ENCODE data around the gene PTPRN2. TPM values are rescaled to one million over a fixed set of nuclear protein-coding genes. Genes with fewer than 3 reads are reported as not detected.

Gene PTPRN2
- total and polyA plus RNA-seq, 4 donors, result 18.1 to 69.9 (median 50.4) TPM

GRCh38 chr7:158285383-158285770 lies 302.2 kb downstream of the PTPRN2 start:
- H3K27me3 ChIP-seq (ENCODE audit: control insufficient read depth, insufficient read depth, low read length), result no peaks in the 10 kb centered on the region
- WGBS (ENCODE audit: insufficient coverage), result 89% methylated on average over 7 of the region's 9 CpGs

GRCh38 chr7:158284617-158285382 lies 302.8 kb downstream of the PTPRN2 start:
- WGBS (ENCODE audit: insufficient coverage), result 79% methylated on average over 15 of the region's 18 CpGs
- peak in 1 of 6 donors; percentile 31 for DNase-seq (ENCODE audit: low read depth in 4 of 6, low spot score in 6 of 6)
- Histone ChIP-seq H3K9me3 (ENCODE audit: control insufficient read depth, insufficient read depth, low read length) (peaks cover 11% of the 10 kb centered on the region), H3K36me3 (ENCODE audit: control insufficient read depth, insufficient read depth, low read length) (peaks cover 9% of the 10 kb centered on the region), H3K4me1 (ENCODE audit: control insufficient read depth, insufficient read depth, low read length) (peaks cover 21% of the 10 kb centered on the region), H3K4me3 (ENCODE audit: low read depth, low read length) (no peak overlapping the region), H3K27me3 (ENCODE audit: control insufficient read depth, insufficient read depth, low read length) (no peaks in the 10 kb centered on the region), H3K27ac (ENCODE audit: low read depth, low read length) (no peak overlapping the region)

More at GRCh38 chr7:158285383-158285770, 302.2 kb downstream of the PTPRN2 start:
- Histone ChIP-seq H3K27ac (ENCODE audit: low read depth, low read length) (no peak overlapping the region), H3K4me3 (ENCODE audit: low read depth, low read length) (no peak overlapping the region), H3K9me3 (ENCODE audit: control insufficient read depth, insufficient read depth, low read length) (peaks cover 11% of the 10 kb centered on the region), H3K36me3 (ENCODE audit: control insufficient read depth, insufficient read depth, low read length) (peaks cover 13% of the 10 kb centered on the region), H3K4me1 (ENCODE audit: control insufficient read depth, insufficient read depth, low read length) (peaks cover 21% of the 10 kb centered on the region)
- DNase-seq (ENCODE audit: low read depth in 4 of 6, low spot score in 6 of 6), result no peak

GRCh38 chr7:158284121-158284520 lies 303.5 kb downstream of the PTPRN2 start:
- no peak for DNase-seq (ENCODE audit: low read depth in 4 of 6, low spot score in 6 of 6)
- Histone ChIP-seq H3K27me3 (ENCODE audit: control insufficient read depth, insufficient read depth, low read length) (no peaks in the 10 kb centered on the region), H3K27ac (ENCODE audit: low read depth, low read length) (no peak overlapping the region), H3K4me1 (ENCODE audit: control insufficient read depth, insufficient read depth, low read length) (peaks cover 21% of the 10 kb centered on the region), H3K9me3 (ENCODE audit: control insufficient read depth, insufficient read depth, low read length) (peaks cover 8% of the 10 kb centered on the region), H3K4me3 (ENCODE audit: low read depth, low read length) (no peak overlapping the region), H3K36me3 (ENCODE audit: control insufficient read depth, insufficient read depth, low read length) (peaks cover 13% of the 10 kb centered on the region)
- 42% methylated on average over 6 of the region's 6 CpGs for WGBS (ENCODE audit: insufficient coverage)

- 90% methylated on average over 30 of the region's 32 CpGs for WGBS (ENCODE audit: insufficient coverage)
- DNase-seq (ENCODE audit: low read depth in 4 of 6, low spot score in 6 of 6), result no peak
- Histone ChIP-seq H3K36me3 (ENCODE audit: control insufficient read depth, insufficient read depth, low read length) (peaks cover 13% of the 10 kb centered on the region), H3K27me3 (ENCODE audit: control insufficient read depth, insufficient read depth, low read length) (no peaks in the 10 kb centered on the region), H3K9me3 (ENCODE audit: control insufficient read depth, insufficient read depth, low read length) (peaks cover 6% of the 10 kb centered on the region), H3K4me1 (ENCODE audit: control insufficient read depth, insufficient read depth, low read length) (peaks cover 21% of the 10 kb centered on the region), H3K27ac (ENCODE audit: low read depth, low read length) (no peak overlapping the region), H3K4me3 (ENCODE audit: low read depth, low read length) (no peak overlapping the region)
Measured at GRCh38 chr7:158283016-158283974, 304.3 kb downstream of the PTPRN2 start.

- 84% methylated on average over 19 of the region's 24 CpGs for WGBS (ENCODE audit: insufficient coverage)
- Histone ChIP-seq H3K4me3 (ENCODE audit: low read depth, low read length) (no peak overlapping the region), H3K4me1 (ENCODE audit: control insufficient read depth, insufficient read depth, low read length) (peaks cover 21% of the 10 kb centered on the region), H3K9me3 (ENCODE audit: control insufficient read depth, insufficient read depth, low read length) (peaks cover 6% of the 10 kb centered on the region), H3K27me3 (ENCODE audit: control insufficient read depth, insufficient read depth, low read length) (no peaks in the 10 kb centered on the region), H3K36me3 (ENCODE audit: control insufficient read depth, insufficient read depth, low read length) (peaks cover 13% of the 10 kb centered on the region), H3K27ac (ENCODE audit: low read depth, low read length) (no peak overlapping the region)
- DNase-seq (ENCODE audit: low read depth in 4 of 6, low spot score in 6 of 6), result no peak
Measured at GRCh38 chr7:158282461-158283001, 305.1 kb downstream of the PTPRN2 start.

GRCh38 chr7:158281441-158281840 lies 306.2 kb downstream of the PTPRN2 start:
- 91% methylated on average over 8 of the region's 8 CpGs for WGBS (ENCODE audit: insufficient coverage)
- Histone ChIP-seq H3K4me1 (ENCODE audit: control insufficient read depth, insufficient read depth, low read length) (peaks cover 24% of the 10 kb centered on the region), H3K27me3 (ENCODE audit: control insufficient read depth, insufficient read depth, low read length) (no peaks in the 10 kb centered on the region), H3K36me3 (ENCODE audit: control insufficient read depth, insufficient read depth, low read length) (peaks cover 16% of the 10 kb centered on the region), H3K27ac (ENCODE audit: low read depth, low read length) (no peak overlapping the region), H3K9me3 (ENCODE audit: control insufficient read depth, insufficient read depth, low read length) (no peaks in the 10 kb centered on the region), H3K4me3 (ENCODE audit: low read depth, low read length) (no peak overlapping the region)
- DNase-seq (ENCODE audit: low read depth in 4 of 6, low spot score in 6 of 6), result no peak

GRCh38 chr7:158280448-158281144 lies 307.0 kb downstream of the PTPRN2 start:
- 77% methylated on average over 13 of the region's 29 CpGs for WGBS (ENCODE audit: insufficient coverage)
- H3K4me3 ChIP-seq (ENCODE audit: low read depth, low read length), result no peak overlapping the region
- no peak for DNase-seq (ENCODE audit: low read depth in 4 of 6, low spot score in 6 of 6)
- peaks cover 16% of the 10 kb centered on the region for H3K36me3 ChIP-seq (ENCODE audit: control insufficient read depth, insufficient read depth, low read length)
- no peak overlapping the region for H3K27ac ChIP-seq (ENCODE audit: low read depth, low read length)
- no peaks in the 10 kb centered on the region for H3K9me3 ChIP-seq (ENCODE audit: control insufficient read depth, insufficient read depth, low read length)
- peaks cover 30% of the 10 kb centered on the region for H3K4me1 ChIP-seq (ENCODE audit: control insufficient read depth, insufficient read depth, low read length)
- no peaks in the 10 kb centered on the region for H3K27me3 ChIP-seq (ENCODE audit: control insufficient read depth, insufficient read depth, low read length)

GRCh38 chr7:158279539-158280447 lies 307.8 kb downstream of the PTPRN2 start:
- H3K27me3 ChIP-seq (ENCODE audit: control insufficient read depth, insufficient read depth, low read length), result no peaks in the 10 kb centered on the region
- H3K9me3 ChIP-seq (ENCODE audit: control insufficient read depth, insufficient read depth, low read length), result no peaks in the 10 kb centered on the region
- no peak overlapping the region for H3K4me3 ChIP-seq (ENCODE audit: low read depth, low read length)
- no peak overlapping the region for H3K27ac ChIP-seq (ENCODE audit: low read depth, low read length)
- H3K36me3 ChIP-seq (ENCODE audit: control insufficient read depth, insufficient read depth, low read length), result peaks cover 16% of the 10 kb centered on the region
- WGBS (ENCODE audit: insufficient coverage), result 90% methylated on average over 47 of the region's 53 CpGs
- no peak for DNase-seq (ENCODE audit: low read depth in 4 of 6, low spot score in 6 of 6)
- peaks cover 32% of the 10 kb centered on the region for H3K4me1 ChIP-seq (ENCODE audit: control insufficient read depth, insufficient read depth, low read length)
